Chondrocyte (in vitro differentiated cells): Measurements from ENCODE around the gene TNRC6B. TPM values are rescaled to one million over a fixed set of nuclear protein-coding genes. Genes with fewer than 3 reads are reported as not detected.
"Not testable (repeated sequence)": the region's sequence is repeated elsewhere in the genome, so short reads cannot be mapped to it uniquely, and the experiment has no call there.

Experiments used
- DNase-seq: peaks from one replicate; pipeline ENCODE4 v3.0.0; 2021; ENCODE audit warnings: mixed read lengths, low spot score
- H3K27ac Mint-ChIP-seq: one replicate; pipeline ENCODE4 v1.8.0; 2021; ENCODE audit warnings: mild to moderate bottlenecking, moderate library complexity, mixed read lengths; ENCODE audit not compliant: unreplicated experiment
- H3K27me3 Mint-ChIP-seq: 2 replicates; pipeline ENCODE4 v1.8.0; 2021; ENCODE audit warnings: low read depth, mixed read lengths
- H3K36me3 Mint-ChIP-seq: 2 replicates; pipeline ENCODE4 v1.8.0; 2021; ENCODE audit warnings: low read depth, mixed read lengths
- H3K4me1 Mint-ChIP-seq: 2 replicates; pipeline ENCODE4 v1.8.0; 2021; ENCODE audit warnings: low read depth, mild to moderate bottlenecking, mixed read lengths
- H3K4me3 Mint-ChIP-seq: one replicate; pipeline ENCODE4 v1.8.0; 2021; ENCODE audit warnings: mild to moderate bottlenecking, moderate library complexity, mixed read lengths; ENCODE audit not compliant: unreplicated experiment
- H3K9me3 Mint-ChIP-seq: 2 replicates; pipeline ENCODE4 v1.8.0; 2021; ENCODE audit warnings: low read depth, mixed read lengths
- CTCF ChIP-seq: fragments of 200-600 bp; sonication (generic); IDR thresholded peaks from 2 replicates; pipeline ENCODE4 v1.5.0; 2021; ENCODE audit warnings: antibody characterized with exemption, mild to moderate bottlenecking, moderate library complexity
- total RNA-seq: library from RNA; stranded (reverse); gene quantifications from 3 replicates; pipeline ENCODE4 v1.2.1, GENCODE V29; 2021

Gene TNRC6B
- total RNA-seq, 1 donor from 2014 or later, result 30.9 TPM

- Mint-ChIP-seq H3K4me3 (no peak overlapping the region), H3K27ac (no peak overlapping the region), H3K4me1 (peaks cover 44% of the 10 kb centered on the region), H3K9me3 (no peaks in the 10 kb centered on the region), H3K27me3 (no peaks in the 10 kb centered on the region), H3K36me3 (no peaks in the 10 kb centered on the region)
- no peak for DNase-seq
- TF ChIP-seq CTCF, result no peak
Measured at GRCh38 chr22:40190501-40190900, 12.8 kb downstream of the TNRC6B start.

- Mint-ChIP-seq H3K4me3 (no peak overlapping the region), H3K9me3 (no peaks in the 10 kb centered on the region), H3K36me3 (no peaks in the 10 kb centered on the region), H3K27me3 (no peaks in the 10 kb centered on the region), H3K4me1 (peaks cover 47% of the 10 kb centered on the region), H3K27ac (no peak overlapping the region)
- TF ChIP-seq CTCF, result peak; percentile 71
- DNase-seq, result no peak
Measured at GRCh38 chr22:40193429-40194421, 16.0 kb downstream of the TNRC6B start.

GRCh38 chr22:40194656-40195055 is 16.9 kb downstream of the TNRC6B start:
- no peak for DNase-seq
- Mint-ChIP-seq H3K27me3 (no peaks in the 10 kb centered on the region), H3K36me3 (no peaks in the 10 kb centered on the region), H3K27ac (no peak overlapping the region), H3K9me3 (no peaks in the 10 kb centered on the region), H3K4me1 (peaks cover 56% of the 10 kb centered on the region), H3K4me3 (no peak overlapping the region)
- TF ChIP-seq CTCF, result no peak

- H3K9me3 Mint-ChIP-seq, result no peaks in the 10 kb centered on the region
- H3K4me3 Mint-ChIP-seq, result no peak overlapping the region
- no peaks in the 10 kb centered on the region for H3K27me3 Mint-ChIP-seq
- H3K36me3 Mint-ChIP-seq, result no peaks in the 10 kb centered on the region
- peak overlapping the region; percentile 89 for H3K27ac Mint-ChIP-seq
- no peak for TF ChIP-seq CTCF
- H3K4me1 Mint-ChIP-seq, result peaks cover 50% of the 10 kb centered on the region
- DNase-seq, result no peak
Measured at GRCh38 chr22:40196628-40197360, 19.1 kb downstream of the TNRC6B start.

- not testable (repeated sequence) for H3K4me3 Mint-ChIP-seq, DNase-seq, H3K36me3 Mint-ChIP-seq, H3K9me3 Mint-ChIP-seq, H3K27me3 Mint-ChIP-seq
- Mint-ChIP-seq H3K4me1 (peaks cover 55% of the 10 kb centered on the region), H3K27ac (peak overlapping the region; percentile 41)
Measured at GRCh38 chr22:40197421-40197820, 19.7 kb downstream of the TNRC6B start.
